ENCODE results near the gene C2CD4A.

DNA sequence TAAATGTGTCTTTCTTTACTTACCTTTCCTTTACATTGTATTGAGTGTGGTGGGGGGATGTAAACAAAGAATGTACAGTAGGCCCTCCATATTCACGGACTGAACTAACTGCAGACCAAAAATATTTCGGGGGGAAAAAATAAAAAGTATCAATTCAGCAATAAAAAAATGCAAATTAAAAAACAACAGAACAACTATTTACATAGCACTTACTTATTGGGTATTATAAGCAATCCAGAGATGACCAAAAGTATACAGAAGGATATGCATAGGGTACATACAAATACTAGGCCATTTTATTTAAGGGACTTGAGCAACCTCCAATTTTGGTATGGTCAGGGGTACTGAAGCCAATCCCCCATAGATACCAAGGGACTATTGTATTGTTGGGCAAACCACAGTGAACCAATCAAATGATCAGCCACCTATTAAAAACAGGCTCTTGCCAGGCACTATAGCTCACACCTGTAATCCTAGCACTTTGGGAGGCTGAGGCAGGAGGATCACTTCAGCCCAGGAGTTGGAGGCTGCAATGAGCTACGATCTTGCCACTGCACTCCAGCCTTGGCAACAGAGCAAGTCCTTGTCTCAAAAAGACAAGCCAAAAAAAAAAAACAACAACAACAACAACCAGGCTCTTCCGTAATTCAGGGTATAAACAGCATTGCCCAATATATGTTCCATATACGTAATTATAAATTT, 8.3 kb upstream of the C2CD4A start:
- TF ChIP-seq, protein P1, sequence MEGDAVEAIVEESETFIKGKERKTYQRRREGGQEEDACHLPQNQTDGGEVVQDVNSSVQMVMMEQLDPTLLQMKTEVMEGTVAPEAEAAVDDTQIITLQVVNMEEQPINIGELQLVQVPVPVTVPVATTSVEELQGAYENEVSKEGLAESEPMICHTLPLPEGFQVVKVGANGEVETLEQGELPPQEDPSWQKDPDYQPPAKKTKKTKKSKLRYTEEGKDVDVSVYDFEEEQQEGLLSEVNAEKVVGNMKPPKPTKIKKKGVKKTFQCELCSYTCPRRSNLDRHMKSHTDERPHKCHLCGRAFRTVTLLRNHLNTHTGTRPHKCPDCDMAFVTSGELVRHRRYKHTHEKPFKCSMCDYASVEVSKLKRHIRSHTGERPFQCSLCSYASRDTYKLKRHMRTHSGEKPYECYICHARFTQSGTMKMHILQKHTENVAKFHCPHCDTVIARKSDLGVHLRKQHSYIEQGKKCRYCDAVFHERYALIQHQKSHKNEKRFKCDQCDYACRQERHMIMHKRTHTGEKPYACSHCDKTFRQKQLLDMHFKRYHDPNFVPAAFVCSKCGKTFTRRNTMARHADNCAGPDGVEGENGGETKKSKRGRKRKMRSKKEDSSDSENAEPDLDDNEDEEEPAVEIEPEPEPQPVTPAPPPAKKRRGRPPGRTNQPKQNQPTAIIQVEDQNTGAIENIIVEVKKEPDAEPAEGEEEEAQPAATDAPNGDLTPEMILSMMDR (IDR thresholded peaks at IDR 0.05 in 8 of 11, conservative IDR thresholded peaks at IDR 0.05 in 3 of 11), result no peak
- TF ChIP-seq POLR2A (IDR thresholded peaks at IDR 0.05), result no peak
